T-helper 17 cell (primary cell): Measurements from ENCODE around the gene APBA3. TPM values are rescaled to one million over a fixed set of nuclear protein-coding genes. Genes with fewer than 3 reads are reported as not detected.
A peak's percentile ranks its signal among the peaks of the same experiment; 100 is the strongest.

Experiments
- ATAC-seq: fragments of 150-1000 bp; cut with Tn5 transposase; 2 replicates; pipeline ENCODE4 v1.10.0; 2021; ENCODE audit warnings: mild to moderate bottlenecking, moderate library complexity
- DNase-seq, 3 donors: peaks; one replicate each; pipeline versions ENCODE4 v3.0.0 to v3.0.0-alpha.2; 2020 to 2021
- H3K9me3 ChIP-seq: one replicate; pipeline ENCODE4 v1.7.0; 2013; ENCODE audit warnings: low read length, mild to moderate bottlenecking; ENCODE audit not compliant: control insufficient read depth, poor library complexity, severe bottlenecking
- H3K27ac Mint-ChIP-seq: one replicate; pipeline ENCODE4 v1.8.0; 2022; ENCODE audit warnings: mild to moderate bottlenecking, moderate library complexity, mixed read lengths
- H3K27me3 Mint-ChIP-seq: one replicate; pipeline ENCODE4 v1.8.0; 2022; ENCODE audit warnings: mixed read lengths
- H3K36me3 Mint-ChIP-seq: one replicate; pipeline ENCODE4 v1.8.0; 2022; ENCODE audit warnings: low read depth, mixed read lengths
- H3K4me1 Mint-ChIP-seq: one replicate; pipeline ENCODE4 v1.8.0; 2022; ENCODE audit warnings: mild to moderate bottlenecking, mixed read lengths
- H3K4me3 Mint-ChIP-seq: one replicate; pipeline ENCODE4 v1.8.0; 2022; ENCODE audit warnings: mild to moderate bottlenecking, moderate library complexity, mixed read lengths
- total RNA-seq, 4 donors: library from RNA in 2 of 4; stranded (reverse) in 2 of 4; gene quantifications; one replicate each; pipeline ENCODE4 v1.2.3 and lab custom pipeline; 2022 to 2026

Gene APBA3
- total RNA-seq, 2 donors from 2014 or later = 71.9 to 75.1 TPM

GRCh38 chr19:3721887-3722442, 39.5 kb downstream of the APBA3 start:
- DNase-seq (no peak), ATAC-seq (no peak)
- peaks cover 4% of the 10 kb centered on the region for H3K4me1 Mint-ChIP-seq
- no peaks in the 10 kb centered on the region for H3K27me3 Mint-ChIP-seq
- H3K36me3 Mint-ChIP-seq = no peaks in the 10 kb centered on the region
- H3K27ac Mint-ChIP-seq = no peak overlapping the region
- no peaks in the 10 kb centered on the region for H3K9me3 ChIP-seq
- H3K4me3 Mint-ChIP-seq = peak overlapping the region; percentile 90

GRCh38 chr19:3721131-3721886, 40.2 kb downstream of the APBA3 start:
- Mint-ChIP-seq H3K36me3 (no peaks in the 10 kb centered on the region), H3K4me1 (peaks cover 4% of the 10 kb centered on the region), H3K27ac (no peak overlapping the region), H3K27me3 (no peaks in the 10 kb centered on the region), H3K4me3 (peak overlapping the region; percentile 90)
- H3K9me3 ChIP-seq = no peaks in the 10 kb centered on the region
- ATAC-seq (peak; percentile 99), DNase-seq (peak; percentile 80 to 90 (median 84))

- Mint-ChIP-seq H3K36me3 (no peaks in the 10 kb centered on the region), H3K27me3 (no peaks in the 10 kb centered on the region), H3K4me3 (no peak overlapping the region), H3K27ac (no peak overlapping the region), H3K4me1 (peaks cover 4% of the 10 kb centered on the region)
- H3K9me3 ChIP-seq = no peaks in the 10 kb centered on the region
- ATAC-seq (no peak), DNase-seq (no peak)
These were observed 41.1 kb downstream of the APBA3 start for GRCh38 chr19:3720349-3720917.

GRCh38 chr19:3719868-3720267, 41.6 kb downstream of the APBA3 start:
- no peak overlapping the region for H3K27ac Mint-ChIP-seq
- H3K9me3 ChIP-seq = no peaks in the 10 kb centered on the region
- no peak for ATAC-seq
- no peak overlapping the region for H3K4me3 Mint-ChIP-seq
- H3K27me3 Mint-ChIP-seq = no peaks in the 10 kb centered on the region
- H3K4me1 Mint-ChIP-seq = peaks cover 4% of the 10 kb centered on the region
- no peak for DNase-seq
- H3K36me3 Mint-ChIP-seq = no peaks in the 10 kb centered on the region

- H3K4me1 Mint-ChIP-seq = peaks cover 5% of the 10 kb centered on the region
- ATAC-seq = no peak
- H3K27me3 Mint-ChIP-seq = no peaks in the 10 kb centered on the region
- H3K27ac Mint-ChIP-seq = no peak overlapping the region
- H3K9me3 ChIP-seq = no peaks in the 10 kb centered on the region
- no peak for DNase-seq
- no peaks in the 10 kb centered on the region for H3K36me3 Mint-ChIP-seq
- H3K4me3 Mint-ChIP-seq = no peak overlapping the region
These were observed 45.3 kb downstream of the APBA3 start for GRCh38 chr19:3716147-3716668.

GRCh38 chr19:3712663-3713611, 48.6 kb downstream of the APBA3 start:
- DNase-seq = no peak
- Mint-ChIP-seq H3K27me3 (peaks cover 5% of the 10 kb centered on the region), H3K4me1 (peaks cover 5% of the 10 kb centered on the region), H3K36me3 (no peaks in the 10 kb centered on the region), H3K4me3 (no peak overlapping the region), H3K27ac (no peak overlapping the region)
- no peaks in the 10 kb centered on the region for H3K9me3 ChIP-seq
- ATAC-seq = no peak

GRCh38 chr19:3710265-3710812, 51.2 kb downstream of the APBA3 start:
- no peaks in the 10 kb centered on the region for H3K36me3 Mint-ChIP-seq
- H3K27me3 Mint-ChIP-seq = peaks cover 10% of the 10 kb centered on the region
- H3K9me3 ChIP-seq = no peaks in the 10 kb centered on the region
- peaks cover 9% of the 10 kb centered on the region for H3K4me1 Mint-ChIP-seq
- H3K4me3 Mint-ChIP-seq = no peak overlapping the region
- H3K27ac Mint-ChIP-seq = no peak overlapping the region
- DNase-seq (no peak), ATAC-seq (peak; percentile 40)

- Mint-ChIP-seq H3K4me1 (peaks cover 8% of the 10 kb centered on the region), H3K27me3 (peaks cover 10% of the 10 kb centered on the region), H3K36me3 (no peaks in the 10 kb centered on the region), H3K4me3 (no peak within 1 kb of the TSS), H3K27ac (no peak within 1 kb of the TSS)
- DNase-seq (no peak), ATAC-seq (no peak)
- H3K9me3 ChIP-seq = no peaks in the 10 kb centered on the region
These were observed 53.1 kb downstream of the APBA3 start, which contains the start of gene TJP3 for GRCh38 chr19:3708207-3708931. Gene TJP3 (plus strand): TSS chr19:3708384. CDS start chr19:3728433, 20,049 bp downstream.

GRCh38 chr19:3707868-3708206, 53.7 kb downstream of the APBA3 start:
- no peak for DNase-seq
- peaks cover 10% of the 10 kb centered on the region for H3K27me3 Mint-ChIP-seq
- no peak overlapping the region for H3K4me3 Mint-ChIP-seq
- H3K4me1 Mint-ChIP-seq = peaks cover 4% of the 10 kb centered on the region
- H3K9me3 ChIP-seq = no peaks in the 10 kb centered on the region
- H3K27ac Mint-ChIP-seq = no peak overlapping the region
- no peak for ATAC-seq
- H3K36me3 Mint-ChIP-seq = no peaks in the 10 kb centered on the region

GRCh38 chr19:3701200-3701599, 60.3 kb downstream of the APBA3 start:
- no peak overlapping the region for H3K27ac Mint-ChIP-seq
- H3K27me3 Mint-ChIP-seq = peaks cover 5% of the 10 kb centered on the region
- no peak overlapping the region for H3K4me3 Mint-ChIP-seq
- H3K36me3 Mint-ChIP-seq = no peaks in the 10 kb centered on the region
- H3K4me1 Mint-ChIP-seq = peaks cover 21% of the 10 kb centered on the region
- ATAC-seq (no peak), DNase-seq (no peak)
- no peaks in the 10 kb centered on the region for H3K9me3 ChIP-seq
